WTC11 (cell line): Measurements from ENCODE around the gene SNAI1.

Experiments
- CBFB ChIP-seq: sonication (generic); formaldehyde crosslinking; IDR thresholded peaks from 2 replicates; pipeline ENCODE4 v1.8.1; 2022; ENCODE audit warnings: mild to moderate bottlenecking, low read depth, missing genetic modification reagents
- CREB1 ChIP-seq: sonication (generic); formaldehyde crosslinking; IDR thresholded peaks from 2 replicates; pipeline ENCODE4 v1.8.0; 2023; ENCODE audit warnings: mild to moderate bottlenecking, missing genetic modification reagents
- CTCF ChIP-seq: fragments of 200-600 bp; IDR thresholded peaks from 2 replicates; pipeline ENCODE4 v1.8.0; 2022; ENCODE audit warnings: antibody characterized with exemption
- MAX ChIP-seq: sonication (generic); formaldehyde crosslinking; IDR thresholded peaks from 2 replicates; pipeline ENCODE4 v1.8.0; 2022; ENCODE audit warnings: mild to moderate bottlenecking, missing genetic modification reagents
- NFYB ChIP-seq: sonication (generic); formaldehyde crosslinking; conservative IDR thresholded peaks from 2 replicates; pipeline ENCODE4 v1.8.0; 2022; ENCODE audit warnings: low read depth, missing genetic modification reagents
- NR2C2 ChIP-seq: sonication (generic); formaldehyde crosslinking; IDR thresholded peaks from 2 replicates; pipeline ENCODE4 v1.8.0; 2022; ENCODE audit warnings: mild to moderate bottlenecking, missing genetic modification reagents
- SOX15 ChIP-seq: fragments of 250-450 bp; sonication (Bioruptor Pico); IDR thresholded peaks from 2 replicates; pipeline ENCODE4 v1.9.0; 2021; ENCODE audit warnings: mild to moderate bottlenecking
- SP1 ChIP-seq: sonication (generic); formaldehyde crosslinking; conservative IDR thresholded peaks from 2 replicates; pipeline ENCODE4 v1.8.1; 2022; ENCODE audit warnings: missing genetic modification reagents
- TEAD4 ChIP-seq: sonication (generic); formaldehyde crosslinking; IDR thresholded peaks from 2 replicates; pipeline ENCODE4 v1.8.0; 2022; ENCODE audit warnings: mild to moderate bottlenecking, missing genetic modification reagents
- ZBTB43 ChIP-seq: sonication (generic); formaldehyde crosslinking; IDR thresholded peaks from 2 replicates; pipeline ENCODE4 v1.8.1; 2023; ENCODE audit warnings: mild to moderate bottlenecking, missing genetic modification reagents
- ZNF121 ChIP-seq: sonication (generic); formaldehyde crosslinking; IDR thresholded peaks from 2 replicates; pipeline ENCODE4 v1.8.0; 2023; ENCODE audit warnings: missing genetic modification reagents
- ZNF232 ChIP-seq: sonication (generic); formaldehyde crosslinking; IDR thresholded peaks from 2 replicates; pipeline ENCODE4 v1.8.0; 2022; ENCODE audit warnings: mild to moderate bottlenecking, missing genetic modification reagents

GRCh38 chr20:49990271-49990720 lies 7.5 kb downstream of the SNAI1 start:
- TF ChIP-seq CTCF, result no peak
- no peak for TF ChIP-seq SOX15 (CRISPR knock-in tag)
- TF ChIP-seq MAX (CRISPR knock-in tag), result no peak
- no peak for TF ChIP-seq SP1 (CRISPR knock-in tag)
- TF ChIP-seq ZNF121 (CRISPR knock-in tag), result no peak; the same call in 1 of the 2 replicates
- TF ChIP-seq ZBTB43 (CRISPR knock-in tag), result no peak
- no peak for TF ChIP-seq TEAD4
- no peak for TF ChIP-seq NFYB
- TF ChIP-seq ZNF232 (CRISPR knock-in tag), result no peak
- TF ChIP-seq CREB1 (CRISPR knock-in tag), result no peak
- TF ChIP-seq CBFB (CRISPR knock-in tag), result no peak
- no peak for TF ChIP-seq NR2C2 (CRISPR knock-in tag)
